Nephron (organoid): ENCODE data around the gene MYBPC1.
A peak's percentile ranks its signal among the peaks of the same experiment; 100 is the strongest.

Experiments used
- H3K27ac Mint-ChIP-seq, 3 experiments: 2 replicates each; pipeline ENCODE4 v1.8.0; 2020; ENCODE audit warnings: mixed read lengths in 3 of 3, mild to moderate bottlenecking in 2 of 3, moderate library complexity in 1 of 3
- H3K27me3 Mint-ChIP-seq: 2 replicates; pipeline ENCODE4 v1.8.0; 2021; ENCODE audit warnings: low read depth, mild to moderate bottlenecking, moderate library complexity, mixed read lengths
- H3K36me3 Mint-ChIP-seq: 2 replicates; pipeline ENCODE4 v1.8.0; 2020; ENCODE audit warnings: low read depth, mixed read lengths
- H3K4me1 Mint-ChIP-seq: 2 replicates; pipeline ENCODE4 v1.8.0; 2020; ENCODE audit warnings: mixed read lengths
- H3K4me3 Mint-ChIP-seq, 3 experiments: 2 replicates each; pipeline ENCODE4 v1.8.0; 2020; ENCODE audit warnings: mild to moderate bottlenecking in 3 of 3, mixed read lengths in 3 of 3, moderate library complexity in 2 of 3
- H3K9me3 Mint-ChIP-seq: 2 replicates; pipeline ENCODE4 v1.8.0; 2020; ENCODE audit warnings: mixed read lengths
- TF ChIP-seq, protein P1 (sequence below), 3 experiments: fragments of 200-600 bp; sonication (generic); IDR thresholded peaks; one replicate each; pipeline ENCODE4 v1.5.0; 2021; ENCODE audit warnings: antibody characterized with exemption in 3 of 3; ENCODE audit not compliant: unreplicated experiment in 3 of 3

Gene MYBPC1

DNA sequence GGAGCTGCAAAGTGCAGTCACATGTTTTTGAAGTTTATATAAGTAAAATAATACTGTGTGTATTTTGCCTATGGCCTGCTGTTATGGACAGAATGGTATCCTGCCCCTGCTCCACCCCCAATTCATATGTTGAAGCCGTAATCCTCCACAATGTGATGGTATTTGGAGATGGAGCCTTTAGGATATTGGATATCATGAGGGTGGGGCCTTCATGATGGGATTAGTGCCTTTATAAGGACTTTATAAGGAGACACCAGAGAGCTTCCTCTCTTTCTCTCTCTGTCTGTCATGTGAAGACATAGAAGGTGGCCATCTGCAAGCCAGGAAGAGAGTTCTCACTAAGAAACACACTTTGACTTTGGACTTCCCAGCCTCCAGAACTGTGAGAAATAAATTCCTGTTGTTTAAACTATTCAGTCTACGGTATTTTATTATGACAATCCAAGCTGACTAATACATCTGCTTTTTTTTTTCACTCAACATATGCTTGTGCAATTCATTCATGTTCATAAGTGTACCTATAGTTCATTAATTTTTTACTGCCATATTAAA is 99.6 kb downstream of the MYBPC1 start:
- peaks cover 22% of the 10 kb centered on the region for H3K4me1 Mint-ChIP-seq
- H3K9me3 Mint-ChIP-seq, result no peaks in the 10 kb centered on the region
- TF ChIP-seq, protein P1, sequence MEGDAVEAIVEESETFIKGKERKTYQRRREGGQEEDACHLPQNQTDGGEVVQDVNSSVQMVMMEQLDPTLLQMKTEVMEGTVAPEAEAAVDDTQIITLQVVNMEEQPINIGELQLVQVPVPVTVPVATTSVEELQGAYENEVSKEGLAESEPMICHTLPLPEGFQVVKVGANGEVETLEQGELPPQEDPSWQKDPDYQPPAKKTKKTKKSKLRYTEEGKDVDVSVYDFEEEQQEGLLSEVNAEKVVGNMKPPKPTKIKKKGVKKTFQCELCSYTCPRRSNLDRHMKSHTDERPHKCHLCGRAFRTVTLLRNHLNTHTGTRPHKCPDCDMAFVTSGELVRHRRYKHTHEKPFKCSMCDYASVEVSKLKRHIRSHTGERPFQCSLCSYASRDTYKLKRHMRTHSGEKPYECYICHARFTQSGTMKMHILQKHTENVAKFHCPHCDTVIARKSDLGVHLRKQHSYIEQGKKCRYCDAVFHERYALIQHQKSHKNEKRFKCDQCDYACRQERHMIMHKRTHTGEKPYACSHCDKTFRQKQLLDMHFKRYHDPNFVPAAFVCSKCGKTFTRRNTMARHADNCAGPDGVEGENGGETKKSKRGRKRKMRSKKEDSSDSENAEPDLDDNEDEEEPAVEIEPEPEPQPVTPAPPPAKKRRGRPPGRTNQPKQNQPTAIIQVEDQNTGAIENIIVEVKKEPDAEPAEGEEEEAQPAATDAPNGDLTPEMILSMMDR (IDR thresholded peaks at IDR 0.05; ENCODE audit: unreplicated experiment in 3 of 3), result no peak
- peaks cover 6% of the 10 kb centered on the region for H3K27me3 Mint-ChIP-seq
- no peaks in the 10 kb centered on the region for H3K36me3 Mint-ChIP-seq
- H3K27ac Mint-ChIP-seq, result no peak overlapping the region
- no peak overlapping the region for H3K4me3 Mint-ChIP-seq

DNA sequence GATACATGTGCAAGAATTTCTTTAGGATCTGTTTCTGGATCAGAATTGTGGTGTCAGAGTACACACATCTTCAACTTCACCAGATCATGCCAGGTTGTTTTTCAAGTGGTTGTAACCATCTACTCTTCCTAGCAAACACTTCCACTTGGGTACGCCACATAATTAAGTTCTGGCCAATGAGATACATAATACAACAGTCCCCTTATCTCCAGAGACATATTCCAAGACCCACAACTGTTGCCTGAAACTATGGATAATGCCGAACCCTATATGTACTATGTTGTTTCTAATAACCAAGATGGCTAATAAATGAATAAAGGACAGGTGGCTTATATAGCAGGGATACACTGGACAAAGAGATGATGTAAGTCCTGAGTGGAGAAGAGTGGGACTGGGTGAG is 100.2 kb downstream of the MYBPC1 start:
- Mint-ChIP-seq H3K27ac (no peak overlapping the region), H3K9me3 (no peaks in the 10 kb centered on the region), H3K4me1 (peaks cover 28% of the 10 kb centered on the region), H3K36me3 (no peaks in the 10 kb centered on the region), H3K27me3 (peaks cover 6% of the 10 kb centered on the region), H3K4me3 (peak overlapping the region; percentile 41 to 96 (median 52))
- TF ChIP-seq, protein P1 (IDR thresholded peaks at IDR 0.05; ENCODE audit: unreplicated experiment in 3 of 3), result no peak

DNA sequence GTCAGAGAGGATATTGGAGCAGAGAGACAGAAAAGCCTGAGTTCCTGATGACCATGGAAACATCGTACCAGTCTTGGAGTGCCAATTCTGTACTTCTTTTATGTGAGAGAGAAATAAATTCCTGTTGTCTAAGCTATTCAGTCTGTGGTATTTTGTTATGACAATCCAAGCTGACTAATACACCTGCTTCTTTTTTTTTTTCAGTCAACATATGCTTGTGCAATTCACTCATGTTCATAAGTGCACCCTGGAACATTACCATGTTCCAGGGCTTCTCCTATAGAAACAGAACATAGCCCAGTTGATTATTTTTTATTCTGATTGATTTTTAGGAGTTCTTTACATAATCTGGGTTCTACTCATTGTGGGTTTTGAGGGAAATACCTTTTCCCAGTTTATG is 100.9 kb downstream of the MYBPC1 start:
- Mint-ChIP-seq H3K27me3 (peaks cover 6% of the 10 kb centered on the region), H3K9me3 (no peaks in the 10 kb centered on the region), H3K36me3 (no peaks in the 10 kb centered on the region), H3K4me3 (peak overlapping the region; percentile 52 to 96 (median 88)), H3K4me1 (peaks cover 34% of the 10 kb centered on the region), H3K27ac (no peak overlapping the region)
- TF ChIP-seq, protein P1 (IDR thresholded peaks at IDR 0.05; ENCODE audit: unreplicated experiment in 3 of 3), result no peak

DNA sequence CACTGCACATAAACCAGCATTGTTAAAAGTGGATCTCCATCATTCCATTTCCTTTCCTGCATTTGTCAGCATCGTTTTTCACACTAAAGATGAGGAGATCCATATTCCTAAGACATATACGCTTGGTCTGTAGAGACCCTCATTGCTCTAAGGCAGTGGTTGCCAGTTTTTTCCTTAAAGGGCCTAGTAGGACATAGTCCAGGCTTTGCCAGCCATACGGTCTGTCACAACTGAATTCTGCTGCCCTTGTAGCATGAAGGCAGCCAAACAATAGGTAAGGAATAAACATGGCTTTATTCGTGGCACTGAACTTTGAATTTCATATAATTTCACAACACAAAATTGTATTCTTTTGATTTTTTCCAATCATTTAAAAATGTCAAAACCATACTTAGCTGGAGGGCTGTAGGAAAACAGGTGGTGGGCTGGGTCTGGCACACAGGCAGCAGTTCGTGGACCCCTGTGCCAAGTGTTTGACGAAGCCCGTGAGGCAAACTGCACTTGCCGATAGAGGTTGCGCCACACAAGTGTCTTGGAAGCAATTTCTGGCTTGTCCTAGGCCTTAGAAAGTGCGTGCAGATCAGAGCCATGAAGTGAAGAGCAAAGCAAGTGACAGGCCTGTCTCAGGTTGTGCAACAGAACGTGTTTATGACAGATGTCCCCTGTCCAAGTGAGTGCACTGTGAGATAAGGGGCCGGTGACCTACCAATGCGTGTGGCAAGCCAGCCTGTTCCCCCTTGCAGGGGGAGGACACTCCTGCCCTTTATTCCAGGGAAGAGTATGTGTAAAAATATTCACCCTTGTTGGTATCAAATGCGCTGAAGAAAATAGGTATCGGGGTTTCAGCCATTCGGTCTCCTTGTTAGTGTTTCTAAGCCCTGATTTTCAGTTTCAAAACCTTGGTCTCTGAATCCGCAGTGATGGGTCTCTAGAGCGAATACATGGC is 101.8 kb downstream of the MYBPC1 start:
- no peaks in the 10 kb centered on the region for H3K9me3 Mint-ChIP-seq
- peak overlapping the region; percentile 86 to 91 (median 90) for H3K27ac Mint-ChIP-seq
- peaks cover 6% of the 10 kb centered on the region for H3K27me3 Mint-ChIP-seq
- peak overlapping the region; percentile 88 to 96 (median 93) for H3K4me3 Mint-ChIP-seq
- TF ChIP-seq, protein P1 (IDR thresholded peaks at IDR 0.05; ENCODE audit: unreplicated experiment in 3 of 3), result no peak
- no peaks in the 10 kb centered on the region for H3K36me3 Mint-ChIP-seq
- H3K4me1 Mint-ChIP-seq, result peaks cover 40% of the 10 kb centered on the region

DNA sequence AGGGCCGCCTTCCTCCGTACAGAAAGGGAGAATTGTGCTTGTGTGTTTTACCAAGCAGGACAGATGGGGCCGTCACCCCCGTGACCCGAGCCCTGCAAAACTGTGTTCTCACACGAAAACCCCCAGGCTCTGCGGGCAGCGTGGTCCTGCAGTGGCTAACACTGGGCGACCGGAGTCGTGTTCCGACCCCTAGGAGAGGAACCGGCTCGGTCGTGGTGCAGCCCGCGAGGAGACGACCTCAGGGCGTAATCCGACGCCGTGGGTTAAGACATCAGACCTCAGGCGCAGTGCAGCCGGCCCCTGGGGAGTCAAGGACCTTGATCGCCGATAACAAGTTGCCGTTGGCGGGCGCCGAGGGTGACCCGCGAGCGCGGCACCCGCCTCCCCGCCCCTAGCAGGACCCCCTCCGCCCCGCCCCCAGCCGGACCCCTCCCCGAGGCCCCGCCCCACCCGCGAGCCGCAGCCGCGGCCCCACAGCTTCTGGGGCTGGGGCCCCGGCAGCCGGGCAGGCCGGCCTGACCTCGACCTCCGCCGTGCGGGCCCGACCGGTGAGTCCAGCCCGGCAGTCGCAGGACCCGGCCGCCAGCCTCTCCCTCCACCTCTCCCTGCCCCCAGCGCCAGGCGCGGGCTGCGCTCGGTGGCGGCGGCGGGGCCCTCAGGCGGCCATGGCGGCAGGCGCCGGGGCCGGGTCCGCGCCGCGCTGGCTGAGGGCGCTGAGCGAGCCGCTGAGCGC is 102.6 kb downstream of the MYBPC1 start, which contains the start of gene CHPT1:
Gene CHPT1 (plus strand): TSS at position 444 of the 733 bp plus-strand sequence. CDS start 222 bp downstream, at position 666.
- peak within 1 kb of the TSS; percentile 92 to 98 (median 98) for H3K4me3 Mint-ChIP-seq
- peaks cover 45% of the 10 kb centered on the region for H3K4me1 Mint-ChIP-seq

More for the DNA sequence above, 102.6 kb downstream of the MYBPC1 start, which contains the start of gene CHPT1:
- peak within 1 kb of the TSS; percentile 87 to 95 (median 91) for H3K27ac Mint-ChIP-seq
- no peaks in the 10 kb centered on the region for H3K36me3 Mint-ChIP-seq
- peaks cover 6% of the 10 kb centered on the region for H3K27me3 Mint-ChIP-seq
- TF ChIP-seq, protein P1 (IDR thresholded peaks at IDR 0.05; ENCODE audit: unreplicated experiment in 3 of 3), result no peak
- H3K9me3 Mint-ChIP-seq, result no peaks in the 10 kb centered on the region
